Muscle of leg (tissue), 11 donors: Measurements from ENCODE around the gene EPS8L2. TPM values are rescaled to one million over a fixed set of nuclear protein-coding genes. Genes with fewer than 3 reads are reported as not detected.
"Not testable (repeated sequence)": the region's sequence is repeated elsewhere in the genome, so short reads cannot be mapped to it uniquely, and the experiment has no call there.

Experiments
- DNase-seq: peaks from one replicate; pipeline ENCODE4 v3.0.0; 2013
- H3K27ac ChIP-seq: one replicate; pipeline ENCODE4 v1.5.1; 2013; ENCODE audit warnings: mild to moderate bottlenecking, low read length, control low read depth
- H3K27me3 ChIP-seq: one replicate; pipeline ENCODE4 v1.6.1; 2013; ENCODE audit warnings: low read length; ENCODE audit not compliant: control insufficient read depth, insufficient read depth
- H3K36me3 ChIP-seq: one replicate; pipeline ENCODE4 v1.6.1; 2013; ENCODE audit warnings: low read length; ENCODE audit not compliant: control insufficient read depth, insufficient read depth
- H3K4me1 ChIP-seq: one replicate; pipeline ENCODE4 v1.6.1; 2013; ENCODE audit warnings: low read length; ENCODE audit not compliant: control insufficient read depth, insufficient read depth
- H3K4me3 ChIP-seq: one replicate; pipeline ENCODE4 v1.5.1; 2013; ENCODE audit warnings: low read length, control low read depth
- H3K9me3 ChIP-seq: replicated peaks from 2 replicates; pipeline ENCODE4 v1.6.1; 2013; ENCODE audit warnings: low read depth, low read length; ENCODE audit not compliant: control insufficient read depth
- WGBS: methylation state at CpG from one replicate; pipeline ENCODE4 v1.1.5; 2013; ENCODE audit warnings: missing lambda C conversion rate; ENCODE audit not compliant: insufficient coverage; 5-methylcytosine and 5-hydroxymethylcytosine counted together
- polyA plus RNA-seq, 8 donors: library from polyadenylated mRNA; unstranded; fragments of 120-200 nt; gene quantifications; one replicate each; pipeline versions ENCODE4 v1.2.1 to v1.2.3, GENCODE V29; 2013; ENCODE audit warnings: inconsistent platforms in 1 of 8, low replicate concordance in 1 of 8; ENCODE audit not compliant: insufficient read length in 8 of 8, insufficient read depth in 1 of 8
- total RNA-seq: library from RNA; stranded (reverse); fragments of 120-200 nt; gene quantifications from one replicate; pipeline ENCODE4 v1.2.4, GENCODE V29; 2013

EPS8L2 gene
- total and polyA plus RNA-seq, 9 donors: 1.5 to 14.1 (median 2.0) TPM

- 83% methylated on average over 7 of the region's 7 CpGs for WGBS
- no peak overlapping the region for H3K4me3 ChIP-seq
- no peak overlapping the region for H3K27ac ChIP-seq
- H3K9me3 ChIP-seq: no peaks in the 10 kb centered on the region
- H3K36me3 ChIP-seq: peaks cover 42% of the 10 kb centered on the region
- H3K4me1 ChIP-seq: peaks cover 15% of the 10 kb centered on the region
- DNase-seq: no peak
- no peaks in the 10 kb centered on the region for H3K27me3 ChIP-seq
Observed at GRCh38 chr11:689625-690024, 16.4 kb upstream of the EPS8L2 start.

- DNase-seq, H3K4me3 ChIP-seq, H3K9me3 ChIP-seq, H3K27me3 ChIP-seq, H3K27ac ChIP-seq: not testable (repeated sequence)
- peaks cover 15% of the 10 kb centered on the region for H3K4me1 ChIP-seq
- peaks cover 39% of the 10 kb centered on the region for H3K36me3 ChIP-seq
- 87% methylated on average over 2 of the region's 3 CpGs for WGBS
Observed at GRCh38 chr11:690244-690643, 15.8 kb upstream of the EPS8L2 start.

GRCh38 chr11:690738-691633 is 15.0 kb upstream of the EPS8L2 start:
- Histone ChIP-seq H3K27ac (no peak overlapping the region), H3K9me3 (no peaks in the 10 kb centered on the region), H3K36me3 (peaks cover 32% of the 10 kb centered on the region), H3K4me3 (no peak overlapping the region), H3K4me1 (peaks cover 15% of the 10 kb centered on the region), H3K27me3 (no peaks in the 10 kb centered on the region)
- 73% methylated on average over 23 of the region's 27 CpGs for WGBS
- DNase-seq: no peak

- no peak for DNase-seq
- no peaks in the 10 kb centered on the region for H3K27me3 ChIP-seq
- peaks cover 22% of the 10 kb centered on the region for H3K4me1 ChIP-seq
- peaks cover 22% of the 10 kb centered on the region for H3K36me3 ChIP-seq
- no peaks in the 10 kb centered on the region for H3K9me3 ChIP-seq
- H3K4me3 ChIP-seq: no peak overlapping the region
- H3K27ac ChIP-seq: no peak overlapping the region
- WGBS: 78% methylated on average over 18 of the region's 18 CpGs
Observed at GRCh38 chr11:691710-692590, 14.1 kb upstream of the EPS8L2 start.

GRCh38 chr11:692824-693414 is 13.1 kb upstream of the EPS8L2 start:
- WGBS: 64% methylated on average over 16 of the region's 23 CpGs
- no peak overlapping the region for H3K4me3 ChIP-seq
- DNase-seq: no peak

GRCh38 chr11:693415-693831 is 12.6 kb upstream of the EPS8L2 start:
- Histone ChIP-seq H3K27ac (peak overlapping the region; percentile 55), H3K9me3 (no peaks in the 10 kb centered on the region), H3K4me1 (peaks cover 23% of the 10 kb centered on the region), H3K27me3 (no peaks in the 10 kb centered on the region), H3K36me3 (peaks cover 10% of the 10 kb centered on the region), H3K4me3 (no peak overlapping the region)
- 27% methylated on average over 8 of the region's 13 CpGs for WGBS
- DNase-seq: no peak

More at GRCh38 chr11:692824-693414, 13.1 kb upstream of the EPS8L2 start:
- Histone ChIP-seq H3K36me3 (peaks cover 14% of the 10 kb centered on the region), H3K27me3 (no peaks in the 10 kb centered on the region), H3K4me1 (peaks cover 23% of the 10 kb centered on the region), H3K27ac (peak overlapping the region; percentile 55), H3K9me3 (no peaks in the 10 kb centered on the region)

- Histone ChIP-seq H3K4me3 (peak overlapping the region; percentile 28), H3K27me3 (no peaks in the 10 kb centered on the region), H3K4me1 (peaks cover 23% of the 10 kb centered on the region), H3K9me3 (no peaks in the 10 kb centered on the region), H3K27ac (peak overlapping the region; percentile 55), H3K36me3 (peaks cover 9% of the 10 kb centered on the region)
- 76% methylated on average over 11 of the region's 15 CpGs for WGBS
- DNase-seq: no peak
Observed at GRCh38 chr11:693887-694562, 12.0 kb upstream of the EPS8L2 start.

- peaks cover 23% of the 10 kb centered on the region for H3K4me1 ChIP-seq
- WGBS: under 1% methylated on average over 96 of the region's 103 CpGs
- DNase-seq: peak; percentile 99
Observed at GRCh38 chr11:694563-695287, 11.3 kb upstream of the EPS8L2 start, which contains the start of gene DEAF1. Gene DEAF1, minus strand, starts transcription at chr11:695222. Its CDS starts 175 bp downstream, at chr11:695047.

GRCh38 chr11:695288-695537 is 10.8 kb upstream of the EPS8L2 start:
- WGBS: under 1% methylated on average over 25 of the region's 25 CpGs
- H3K4me3 ChIP-seq: peak overlapping the region; percentile 92
- H3K36me3 ChIP-seq: peaks cover 13% of the 10 kb centered on the region
- no peak for DNase-seq
- H3K27ac ChIP-seq: peak overlapping the region; percentile 100
- no peaks in the 10 kb centered on the region for H3K27me3 ChIP-seq
- no peaks in the 10 kb centered on the region for H3K9me3 ChIP-seq
- H3K4me1 ChIP-seq: peaks cover 23% of the 10 kb centered on the region

More at GRCh38 chr11:694563-695287, 11.3 kb upstream of the EPS8L2 start, which contains the start of gene DEAF1:
- Histone ChIP-seq H3K27me3 (no peaks in the 10 kb centered on the region), H3K4me3 (peak within 1 kb of the TSS; percentile 92), H3K27ac (peak within 1 kb of the TSS; percentile 100), H3K36me3 (peaks cover 11% of the 10 kb centered on the region), H3K9me3 (no peaks in the 10 kb centered on the region)
